Astrocyte of the cerebellum (primary cell): ENCODE results near the gene CTNNA3.

Experiments used
- DNase-seq: peaks from one replicate; pipeline ENCODE4 v3.0.0-alpha.2; 2011; ENCODE audit warnings: low read depth
- H3K4me3 ChIP-seq: 2 replicates; pipeline ENCODE4 v1.5.1; 2011; ENCODE audit warnings: mild to moderate bottlenecking, low read depth, low read length, moderate library complexity
- in situ Hi-C: cut with HindIII; loops from 2 replicates; pipeline ENCODE4 v1.10.0; 2017; ENCODE audit warnings: low sequenced_read_pairs
- TF ChIP-seq, protein P1 (sequence below): IDR thresholded peaks from 2 replicates; pipeline ENCODE4 v1.5.1; 2012; ENCODE audit warnings: low read length, low read depth, moderate library complexity, mild to moderate bottlenecking; ENCODE audit errors: missing control alignments

CTNNA3 gene

DNA sequence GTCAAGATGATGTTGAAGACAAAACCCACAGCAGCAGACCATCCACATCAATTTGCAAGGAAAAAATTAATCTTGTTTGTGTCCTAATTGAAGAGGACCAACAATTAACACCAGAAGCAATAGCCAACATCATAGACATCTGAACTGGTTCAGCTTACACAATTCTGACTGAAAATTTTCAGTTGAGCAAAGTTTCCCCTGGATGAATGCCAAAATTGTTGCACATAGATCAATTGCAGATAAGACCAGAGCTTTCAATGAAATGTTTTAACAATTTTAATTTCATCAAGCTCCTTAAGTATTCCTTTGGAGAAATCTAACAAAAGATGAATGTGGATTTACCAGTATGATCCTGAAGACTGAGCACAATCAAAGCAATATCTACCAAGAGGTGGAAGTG, 168.6 kb downstream of the CTNNA3 start:
- TF ChIP-seq, protein P1, sequence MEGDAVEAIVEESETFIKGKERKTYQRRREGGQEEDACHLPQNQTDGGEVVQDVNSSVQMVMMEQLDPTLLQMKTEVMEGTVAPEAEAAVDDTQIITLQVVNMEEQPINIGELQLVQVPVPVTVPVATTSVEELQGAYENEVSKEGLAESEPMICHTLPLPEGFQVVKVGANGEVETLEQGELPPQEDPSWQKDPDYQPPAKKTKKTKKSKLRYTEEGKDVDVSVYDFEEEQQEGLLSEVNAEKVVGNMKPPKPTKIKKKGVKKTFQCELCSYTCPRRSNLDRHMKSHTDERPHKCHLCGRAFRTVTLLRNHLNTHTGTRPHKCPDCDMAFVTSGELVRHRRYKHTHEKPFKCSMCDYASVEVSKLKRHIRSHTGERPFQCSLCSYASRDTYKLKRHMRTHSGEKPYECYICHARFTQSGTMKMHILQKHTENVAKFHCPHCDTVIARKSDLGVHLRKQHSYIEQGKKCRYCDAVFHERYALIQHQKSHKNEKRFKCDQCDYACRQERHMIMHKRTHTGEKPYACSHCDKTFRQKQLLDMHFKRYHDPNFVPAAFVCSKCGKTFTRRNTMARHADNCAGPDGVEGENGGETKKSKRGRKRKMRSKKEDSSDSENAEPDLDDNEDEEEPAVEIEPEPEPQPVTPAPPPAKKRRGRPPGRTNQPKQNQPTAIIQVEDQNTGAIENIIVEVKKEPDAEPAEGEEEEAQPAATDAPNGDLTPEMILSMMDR = no peak
- in situ Hi-C loops = no loop called here

DNA sequence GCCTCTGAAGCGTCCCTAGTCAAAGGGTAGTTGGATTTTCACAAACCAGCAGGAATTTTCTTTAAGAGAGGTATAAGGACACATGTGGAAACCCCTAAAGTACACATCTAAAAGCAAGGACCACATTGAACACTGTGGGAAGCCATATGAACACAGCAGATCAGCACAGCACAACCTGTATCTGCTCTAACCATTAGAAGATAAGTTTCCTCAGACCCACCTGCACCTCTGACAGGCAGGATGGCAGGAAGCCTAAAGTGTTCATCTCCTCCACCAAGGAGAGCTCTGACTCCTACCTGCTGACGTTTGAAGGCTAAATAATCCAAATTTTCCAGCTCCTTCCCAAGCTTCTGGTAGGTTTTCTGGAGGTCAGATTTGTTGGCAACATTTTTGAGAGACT, 174.4 kb downstream of the CTNNA3 start:
- TF ChIP-seq, protein P1 = no peak
- DNase-seq = no peak
- in situ Hi-C loops = no loop called here
- no peak overlapping the region for H3K4me3 ChIP-seq

More for the DNA sequence above, 168.6 kb downstream of the CTNNA3 start:
- DNase-seq = no peak
- no peak overlapping the region for H3K4me3 ChIP-seq

DNA sequence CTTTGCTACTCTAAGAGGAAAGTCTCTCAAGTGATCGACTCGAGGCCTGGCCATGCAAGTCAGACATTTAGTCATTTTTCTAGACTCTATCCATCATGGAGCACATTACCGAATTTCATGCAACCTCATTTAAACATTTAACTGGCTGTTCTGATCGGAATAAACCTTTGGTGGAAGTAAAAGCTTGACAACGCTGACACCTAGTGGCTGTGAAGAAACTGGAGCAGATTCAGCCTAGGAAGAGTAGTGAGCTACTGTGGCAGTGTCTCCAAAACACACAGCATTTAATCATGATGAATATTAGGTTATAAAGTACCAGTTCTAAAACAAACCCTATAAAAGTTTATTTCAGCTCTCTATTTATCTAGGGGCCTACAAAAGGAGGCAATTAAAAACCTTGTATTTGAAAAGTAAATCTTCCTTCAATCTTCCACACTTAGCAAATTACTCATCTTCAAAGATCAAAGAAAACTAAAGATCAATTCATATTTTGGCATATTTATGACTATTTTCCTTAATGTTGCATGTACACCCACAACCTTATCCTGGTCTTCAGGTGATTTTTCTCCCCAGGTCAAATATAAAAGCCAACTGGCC, 175.0 kb downstream of the CTNNA3 start:
- in situ Hi-C loops = no loop called here
- TF ChIP-seq, protein P1 = peak; percentile 86
- H3K4me3 ChIP-seq = no peak overlapping the region
- peak; percentile 40 for DNase-seq

DNA sequence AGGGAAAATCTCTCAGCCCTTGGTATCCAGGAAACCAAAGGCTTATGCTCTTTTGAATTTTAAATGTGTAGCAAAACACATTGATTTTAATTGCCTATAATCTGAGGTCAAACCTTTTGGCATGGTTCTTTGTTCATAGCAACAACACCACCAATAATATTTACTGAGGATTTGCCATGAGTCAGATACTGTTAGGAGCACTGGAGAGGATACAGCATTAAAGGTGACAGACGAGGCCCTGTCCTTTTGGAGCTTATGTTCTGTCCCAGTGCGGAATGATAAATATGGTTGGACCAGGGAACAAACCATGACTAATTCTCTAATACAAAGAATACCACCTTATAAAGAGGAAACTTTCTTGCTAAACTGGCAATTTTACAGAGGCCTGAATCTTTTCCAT, 176.6 kb downstream of the CTNNA3 start:
- no peak overlapping the region for H3K4me3 ChIP-seq
- TF ChIP-seq, protein P1 = no peak
- DNase-seq = no peak
- in situ Hi-C loops = no loop called here

DNA sequence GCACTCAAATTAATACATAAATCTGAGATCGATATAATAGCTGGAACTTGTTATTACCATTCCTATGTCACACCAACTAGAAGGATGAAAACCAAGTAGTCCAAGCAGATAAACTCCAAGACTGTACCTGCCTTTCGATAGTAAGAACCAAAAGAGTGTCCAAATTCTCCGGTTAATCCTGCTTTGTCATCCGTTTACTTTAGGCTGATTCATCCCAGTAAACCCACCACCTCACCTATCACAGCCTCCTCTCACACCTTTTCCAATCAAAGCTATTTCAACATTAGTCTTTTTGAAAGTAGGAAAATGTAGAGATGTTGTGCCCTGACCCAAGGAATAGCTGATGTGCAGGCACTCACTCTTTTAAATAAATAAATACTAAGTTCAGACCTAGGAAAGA, 177.2 kb downstream of the CTNNA3 start:
- in situ Hi-C loops = no loop called here
- DNase-seq = no peak
- TF ChIP-seq, protein P1 = no peak
- H3K4me3 ChIP-seq = no peak overlapping the region

DNA sequence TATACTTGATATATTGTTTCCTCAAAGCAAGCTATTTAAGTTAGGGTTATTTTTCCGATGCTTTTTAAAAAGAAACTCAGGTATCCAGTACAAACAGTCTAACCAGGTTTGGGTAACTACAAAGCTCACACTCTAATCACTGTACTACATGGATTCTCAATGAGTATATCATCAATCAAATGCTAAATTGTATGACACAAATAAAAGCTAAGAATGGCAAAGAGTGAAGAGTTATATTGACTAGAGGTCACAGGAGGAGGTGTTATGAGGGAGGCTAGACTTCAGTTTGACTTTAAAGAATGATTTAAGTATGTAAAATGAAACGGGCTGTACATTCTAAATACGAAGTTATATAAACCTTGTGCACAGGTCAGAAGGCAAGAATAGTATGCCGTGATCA, 178.0 kb downstream of the CTNNA3 start:
- no peak overlapping the region for H3K4me3 ChIP-seq
- in situ Hi-C loops = no loop called here
- TF ChIP-seq, protein P1 = no peak
- no peak for DNase-seq

DNA sequence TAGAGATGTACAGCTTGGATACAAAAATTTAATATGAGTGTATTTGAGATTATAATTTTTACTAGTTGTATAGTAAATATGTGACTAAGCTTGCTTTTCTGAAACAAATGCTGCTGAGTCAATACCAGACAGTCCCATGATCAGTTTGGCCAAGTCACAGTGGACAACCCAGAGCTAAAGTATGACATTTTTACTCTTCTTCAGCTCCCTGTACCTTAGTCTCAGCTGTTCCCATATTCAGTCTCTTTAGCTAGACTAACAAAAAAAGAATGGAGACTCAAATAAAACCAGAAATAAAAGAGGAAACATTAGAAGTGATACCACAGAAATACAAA, 189.3 kb downstream of the CTNNA3 start:
- in situ Hi-C loops = no loop called here
- TF ChIP-seq, protein P1 = no peak
- no peak overlapping the region for H3K4me3 ChIP-seq
- no peak for DNase-seq
